ENCODE measurements around the gene EN1. TPM values are rescaled to one million over a fixed set of nuclear protein-coding genes. Genes with fewer than 3 reads are reported as not detected.

The EN1 gene
- total and polyA plus RNA-seq, 3 experiments from 2014 or later: not detected

GRCh38 chr2:118837067-118837466 is 10.4 kb downstream of the EN1 start:
- H3K4me1 Mint-ChIP-seq: peaks cover 7 to 29% (median 9%) of the 10 kb centered on the region in 3 donors
- H3K4me3 Mint-ChIP-seq: no peak overlapping the region
- Histone ChIP-seq H3K4me3 (ENCODE audit: low read length) (no peak overlapping the region), H3K36me3 (ENCODE audit: insufficient read depth, low read length) (no peaks in the 10 kb centered on the region), H3K9me3 (ENCODE audit: low read length) (no peaks in the 10 kb centered on the region), H3K4me1 (ENCODE audit: insufficient read depth, low read length) (peaks cover 4% of the 10 kb centered on the region), H3K27me3 (ENCODE audit: insufficient read depth, low read length, poor library complexity, severe bottlenecking) (peaks cover 47% of the 10 kb centered on the region), H3K27ac (ENCODE audit: low read depth, low read length) (no peak overlapping the region)
- H3K9me3 Mint-ChIP-seq: peaks cover 0 to 3% (median 0%) of the 10 kb centered on the region in 5 donors
- ChIA-PET CTCF (no interaction called here), POLR2A (no interaction called here)
- no peaks in the 10 kb centered on the region for H3K36me3 Mint-ChIP-seq
- no peak overlapping the region for H3K27ac Mint-ChIP-seq
- no peak for DNase-seq
- peaks cover 80% of the 10 kb centered on the region in 2 donors for H3K27me3 Mint-ChIP-seq

- no peak overlapping the region for H3K27ac ChIP-seq (ENCODE audit: low read depth, low read length)
- ChIA-PET CTCF (no interaction called here), POLR2A (no interaction called here)
- no peak for DNase-seq
- Mint-ChIP-seq H3K27me3 (peaks cover 78 to 81% of the 10 kb centered on the region in 2 donors), H3K36me3 (no peaks in the 10 kb centered on the region), H3K9me3 (peaks cover 0 to 3% (median 0%) of the 10 kb centered on the region in 5 donors), H3K27ac (no peak overlapping the region), H3K4me3 (peak overlapping the region in 6 of 7 donors; percentile 54 to 86 (median 64)), H3K4me1 (peaks cover 6 to 25% (median 8%) of the 10 kb centered on the region in 3 donors)
- H3K9me3 ChIP-seq (ENCODE audit: low read length): no peaks in the 10 kb centered on the region
- H3K27me3 ChIP-seq (ENCODE audit: insufficient read depth, low read length, poor library complexity, severe bottlenecking): peaks cover 41% of the 10 kb centered on the region
- no peaks in the 10 kb centered on the region for H3K36me3 ChIP-seq (ENCODE audit: insufficient read depth, low read length)
- H3K4me1 ChIP-seq (ENCODE audit: insufficient read depth, low read length): no peaks in the 10 kb centered on the region
- no peak overlapping the region for H3K4me3 ChIP-seq (ENCODE audit: low read length)
Observed at GRCh38 chr2:118836411-118836930, 11.0 kb downstream of the EN1 start.

GRCh38 chr2:118835746-118836410 is 11.6 kb downstream of the EN1 start:
- POLR2A ChIA-PET: no interaction called here
- DNase-seq: no peak
- H3K27ac ChIP-seq (ENCODE audit: low read depth, low read length): no peak overlapping the region
- H3K4me1 Mint-ChIP-seq: peaks cover 6 to 20% (median 6%) of the 10 kb centered on the region in 3 donors
- no peaks in the 10 kb centered on the region for H3K4me1 ChIP-seq (ENCODE audit: insufficient read depth, low read length)
- CTCF ChIA-PET: no interaction called here
- peaks cover 35% of the 10 kb centered on the region for H3K27me3 ChIP-seq (ENCODE audit: insufficient read depth, low read length, poor library complexity, severe bottlenecking)
- H3K9me3 Mint-ChIP-seq: peaks cover 0 to 3% (median 0%) of the 10 kb centered on the region in 5 donors
- no peaks in the 10 kb centered on the region for H3K36me3 ChIP-seq (ENCODE audit: insufficient read depth, low read length)
- no peak overlapping the region for H3K4me3 ChIP-seq (ENCODE audit: low read length)
- peaks cover 72 to 83% of the 10 kb centered on the region in 2 donors for H3K27me3 Mint-ChIP-seq
- no peaks in the 10 kb centered on the region for H3K36me3 Mint-ChIP-seq
- H3K4me3 Mint-ChIP-seq: peak overlapping the region in 6 of 7 donors; percentile 54 to 86 (median 64)
- no peaks in the 10 kb centered on the region for H3K9me3 ChIP-seq (ENCODE audit: low read length)
- no peak overlapping the region for H3K27ac Mint-ChIP-seq

GRCh38 chr2:118834901-118835745 is 12.3 kb downstream of the EN1 start:
- Mint-ChIP-seq H3K27me3 (peaks cover 70 to 83% of the 10 kb centered on the region in 2 donors), H3K27ac (no peak overlapping the region), H3K4me3 (peak overlapping the region in 4 of 7 donors; percentile 3 to 48 (median 38)), H3K36me3 (no peaks in the 10 kb centered on the region), H3K4me1 (peaks cover 6 to 16% (median 6%) of the 10 kb centered on the region in 3 donors), H3K9me3 (peaks cover 0 to 3% (median 0%) of the 10 kb centered on the region in 5 donors)
- H3K27me3 ChIP-seq (ENCODE audit: insufficient read depth, low read length, poor library complexity, severe bottlenecking): peaks cover 28% of the 10 kb centered on the region
- CTCF ChIA-PET: no interaction called here
- no peak overlapping the region for H3K4me3 ChIP-seq (ENCODE audit: low read length)
- no peaks in the 10 kb centered on the region for H3K9me3 ChIP-seq (ENCODE audit: low read length)
- POLR2A ChIA-PET: no interaction called here
- no peak for DNase-seq
- no peaks in the 10 kb centered on the region for H3K4me1 ChIP-seq (ENCODE audit: insufficient read depth, low read length)
- H3K27ac ChIP-seq (ENCODE audit: low read depth, low read length): no peak overlapping the region
- H3K36me3 ChIP-seq (ENCODE audit: insufficient read depth, low read length): no peaks in the 10 kb centered on the region

- no peak overlapping the region for H3K27ac ChIP-seq (ENCODE audit: low read depth, low read length)
- CTCF ChIA-PET: no interaction called here
- no peaks in the 10 kb centered on the region for H3K4me1 ChIP-seq (ENCODE audit: insufficient read depth, low read length)
- Mint-ChIP-seq H3K36me3 (no peaks in the 10 kb centered on the region), H3K4me1 (peaks cover 6 to 16% (median 6%) of the 10 kb centered on the region in 3 donors), H3K9me3 (peaks cover 0 to 3% (median 0%) of the 10 kb centered on the region in 5 donors), H3K27me3 (peaks cover 69 to 81% of the 10 kb centered on the region in 2 donors), H3K27ac (no peak overlapping the region), H3K4me3 (peak overlapping the region in 1 of 7 donors; percentile 28)
- no peaks in the 10 kb centered on the region for H3K9me3 ChIP-seq (ENCODE audit: low read length)
- peaks cover 25% of the 10 kb centered on the region for H3K27me3 ChIP-seq (ENCODE audit: insufficient read depth, low read length, poor library complexity, severe bottlenecking)
- no peak for DNase-seq
- H3K4me3 ChIP-seq (ENCODE audit: low read length): no peak overlapping the region
- no peaks in the 10 kb centered on the region for H3K36me3 ChIP-seq (ENCODE audit: insufficient read depth, low read length)
- POLR2A ChIA-PET: no interaction called here
Observed at GRCh38 chr2:118834440-118834810, 13.0 kb downstream of the EN1 start.

GRCh38 chr2:118833716-118834439 is 13.6 kb downstream of the EN1 start:
- Histone ChIP-seq H3K27ac (ENCODE audit: low read depth, low read length) (no peak overlapping the region), H3K4me3 (ENCODE audit: low read length) (no peak overlapping the region), H3K9me3 (ENCODE audit: low read length) (no peaks in the 10 kb centered on the region), H3K4me1 (ENCODE audit: insufficient read depth, low read length) (no peaks in the 10 kb centered on the region), H3K27me3 (ENCODE audit: insufficient read depth, low read length, poor library complexity, severe bottlenecking) (peaks cover 20% of the 10 kb centered on the region), H3K36me3 (ENCODE audit: insufficient read depth, low read length) (no peaks in the 10 kb centered on the region)
- Mint-ChIP-seq H3K9me3 (peaks cover 0 to 3% (median 0%) of the 10 kb centered on the region in 5 donors), H3K4me3 (peak overlapping the region in 1 of 7 donors; percentile 28), H3K27ac (no peak overlapping the region), H3K36me3 (no peaks in the 10 kb centered on the region), H3K27me3 (peaks cover 63 to 76% of the 10 kb centered on the region in 2 donors), H3K4me1 (peaks cover 6 to 16% (median 6%) of the 10 kb centered on the region in 3 donors)
- DNase-seq: no peak
- POLR2A ChIA-PET: no interaction called here
- CTCF ChIA-PET: no interaction called here

- H3K4me3 Mint-ChIP-seq: no peak overlapping the region
- Histone ChIP-seq H3K36me3 (ENCODE audit: insufficient read depth, low read length) (no peaks in the 10 kb centered on the region), H3K27ac (ENCODE audit: low read depth, low read length) (no peak overlapping the region), H3K9me3 (ENCODE audit: low read length) (no peaks in the 10 kb centered on the region), H3K27me3 (ENCODE audit: insufficient read depth, low read length, poor library complexity, severe bottlenecking) (peaks cover 15% of the 10 kb centered on the region), H3K4me3 (ENCODE audit: low read length) (no peak overlapping the region), H3K4me1 (ENCODE audit: insufficient read depth, low read length) (no peaks in the 10 kb centered on the region)
- peaks cover 0 to 3% (median 0%) of the 10 kb centered on the region in 5 donors for H3K9me3 Mint-ChIP-seq
- ChIA-PET POLR2A (no interaction called here), CTCF (no interaction called here)
- H3K27me3 Mint-ChIP-seq: peaks cover 59 to 76% of the 10 kb centered on the region in 2 donors
- H3K36me3 Mint-ChIP-seq: no peaks in the 10 kb centered on the region
- H3K27ac Mint-ChIP-seq: no peak overlapping the region
- no peak for DNase-seq
- H3K4me1 Mint-ChIP-seq: peaks cover 6 to 16% (median 6%) of the 10 kb centered on the region in 3 donors
Observed at GRCh38 chr2:118832791-118833715, 14.4 kb downstream of the EN1 start.
